ENCODE data around the gene PPP1R14B. TPM values are rescaled to one million over a fixed set of nuclear protein-coding genes. Genes with fewer than 3 reads are reported as not detected.

Gene PPP1R14B
- polyA plus RNA-seq, 1 donor from 2014 or later: 48.1 TPM

DNA sequence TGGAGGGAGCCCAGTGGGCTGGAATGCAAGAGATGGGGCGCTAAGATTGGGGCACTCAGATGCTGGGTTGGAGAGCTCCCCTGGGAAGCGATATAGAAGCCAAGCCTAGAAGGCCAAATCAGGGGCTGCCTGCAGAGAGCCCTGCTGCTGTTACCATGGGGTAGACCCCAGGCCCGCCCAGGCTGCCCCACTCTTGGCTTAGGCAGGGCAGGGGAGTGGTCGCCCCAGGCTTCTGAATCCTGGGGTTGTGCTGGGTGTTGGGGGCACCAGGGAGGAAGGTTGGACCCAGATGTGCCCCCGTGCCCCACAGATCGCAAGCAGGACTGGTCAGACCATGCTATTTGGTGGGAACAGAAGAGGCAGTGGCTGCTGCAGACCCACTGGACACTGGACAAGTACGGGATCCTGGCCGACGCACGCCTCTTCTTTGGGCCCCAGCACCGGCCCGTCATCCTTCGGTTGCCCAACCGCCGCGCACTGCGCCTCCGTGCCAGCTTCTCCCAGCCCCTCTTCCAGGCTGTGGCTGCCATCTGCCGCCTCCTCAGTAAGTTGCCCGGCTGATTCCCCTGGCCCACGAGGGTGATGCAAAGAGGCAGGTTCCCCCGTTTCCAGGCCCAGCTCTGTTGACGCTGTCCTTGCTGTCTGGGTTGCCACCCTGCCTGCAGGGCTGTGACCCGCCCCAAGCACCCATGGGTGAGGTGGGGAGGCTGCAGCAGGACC is 36.3 kb downstream of the PPP1R14B start:
- no peaks in the 10 kb centered on the region for H3K27me3 Mint-ChIP-seq
- H3K4me3 Mint-ChIP-seq: peak overlapping the region in 2 of 4 donors; percentile 39 to 74
- peaks cover 4% of the 10 kb centered on the region for H3K36me3 Mint-ChIP-seq
- peaks cover 12 to 30% (median 17%) of the 10 kb centered on the region in 3 donors for H3K4me1 Mint-ChIP-seq
- H3K9me3 Mint-ChIP-seq: no peaks in the 10 kb centered on the region
- peak overlapping the region in 1 of 3 donors; percentile 62 for H3K27ac Mint-ChIP-seq

- Mint-ChIP-seq H3K36me3 (peaks cover 4% of the 10 kb centered on the region), H3K4me3 (peak overlapping the region in 1 of 4 donors; percentile 74), H3K9me3 (no peaks in the 10 kb centered on the region), H3K27ac (peak overlapping the region in 1 of 3 donors; percentile 62), H3K27me3 (no peaks in the 10 kb centered on the region), H3K4me1 (peaks cover 19 to 31% (median 22%) of the 10 kb centered on the region in 3 donors)
These were observed 37.2 kb downstream of the PPP1R14B start for GRCh38 chr11:64209563-64209843.

DNA sequence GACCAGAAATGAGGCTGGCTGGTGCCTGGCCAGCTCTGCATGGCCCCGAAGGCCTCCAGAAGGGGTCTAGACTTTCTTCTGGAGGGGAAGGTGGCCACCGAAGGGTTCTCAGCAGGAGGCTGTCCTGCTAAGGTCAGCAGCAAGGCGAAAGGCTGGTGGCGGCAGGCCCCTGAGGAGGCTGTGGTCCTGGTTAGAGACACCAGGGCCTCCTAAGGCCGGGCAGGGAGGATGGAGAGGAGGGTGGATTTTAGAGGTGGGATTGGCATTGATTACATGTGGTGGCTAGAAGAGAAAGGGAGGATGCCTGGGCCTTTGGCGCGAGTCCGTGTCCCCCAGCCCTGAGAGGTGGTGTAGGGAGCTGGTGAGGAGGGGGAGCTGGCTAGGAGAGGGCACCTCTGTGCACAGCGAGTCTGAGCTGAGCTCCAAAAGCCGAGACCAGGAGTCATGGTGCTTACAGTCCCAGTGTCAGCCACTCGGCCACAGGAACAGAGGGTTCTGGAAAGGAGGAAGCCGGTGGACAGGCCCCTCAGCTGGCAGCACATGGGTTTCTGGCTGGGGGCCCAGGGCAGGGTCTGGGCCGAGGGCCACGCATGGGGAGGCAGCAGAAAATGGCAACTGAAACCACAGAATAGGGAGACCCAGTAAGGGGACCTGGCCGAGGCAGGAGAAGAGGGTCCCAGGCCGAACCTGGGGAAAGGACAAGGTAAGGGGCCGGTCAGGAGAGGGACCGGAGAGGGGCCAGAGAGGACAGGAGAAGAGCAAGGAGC is 37.8 kb downstream of the PPP1R14B start:
- Mint-ChIP-seq H3K27ac (peak overlapping the region; percentile 10 to 98 (median 79)), H3K27me3 (no peaks in the 10 kb centered on the region), H3K4me1 (peaks cover 21 to 34% (median 24%) of the 10 kb centered on the region in 3 donors), H3K9me3 (no peaks in the 10 kb centered on the region), H3K4me3 (peak overlapping the region; percentile 63 to 96 (median 78)), H3K36me3 (peaks cover 6% of the 10 kb centered on the region)

DNA sequence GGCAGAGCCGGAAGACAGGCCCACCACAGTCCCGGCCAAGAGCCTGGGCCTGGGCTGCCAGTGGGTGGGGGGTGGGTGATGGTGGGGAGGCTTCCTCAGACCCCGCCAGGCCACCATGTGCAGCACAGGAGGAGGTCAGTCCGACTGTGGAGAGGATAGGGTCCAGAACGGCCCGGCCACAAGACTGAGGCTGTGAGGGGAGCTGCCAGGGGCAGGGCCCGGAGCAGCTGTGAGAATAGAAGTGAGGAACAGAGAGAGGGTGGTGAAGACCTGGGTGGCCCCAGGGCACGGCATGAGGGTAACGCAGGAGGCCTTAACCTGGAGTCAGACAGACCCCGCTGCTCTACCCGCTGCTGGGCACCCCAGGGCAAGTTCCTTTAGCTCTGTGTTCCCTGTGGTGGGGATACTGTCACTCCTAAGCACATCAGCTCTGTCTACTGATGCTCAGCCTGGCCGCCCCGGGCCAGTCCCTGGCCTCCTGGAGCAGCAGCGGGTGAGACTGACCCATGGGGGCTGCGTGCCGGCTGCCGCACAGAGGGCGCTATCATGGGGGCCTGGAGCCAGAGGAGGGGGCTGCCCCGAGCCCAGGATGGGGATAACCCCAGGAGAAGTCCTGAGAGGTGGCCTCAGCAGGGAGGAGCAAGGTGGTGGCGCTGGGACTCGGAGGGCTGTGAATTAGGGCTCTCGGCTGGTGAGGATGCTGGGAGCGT is 38.5 kb downstream of the PPP1R14B start:
- H3K36me3 Mint-ChIP-seq: peaks cover 4% of the 10 kb centered on the region
- H3K27ac Mint-ChIP-seq: peak overlapping the region; percentile 88 to 98 (median 91)
- H3K4me3 Mint-ChIP-seq: peak overlapping the region; percentile 88 to 97 (median 94)
- no peaks in the 10 kb centered on the region for H3K9me3 Mint-ChIP-seq
- H3K27me3 Mint-ChIP-seq: no peaks in the 10 kb centered on the region
- H3K4me1 Mint-ChIP-seq: peaks cover 21 to 31% (median 26%) of the 10 kb centered on the region in 3 donors

DNA sequence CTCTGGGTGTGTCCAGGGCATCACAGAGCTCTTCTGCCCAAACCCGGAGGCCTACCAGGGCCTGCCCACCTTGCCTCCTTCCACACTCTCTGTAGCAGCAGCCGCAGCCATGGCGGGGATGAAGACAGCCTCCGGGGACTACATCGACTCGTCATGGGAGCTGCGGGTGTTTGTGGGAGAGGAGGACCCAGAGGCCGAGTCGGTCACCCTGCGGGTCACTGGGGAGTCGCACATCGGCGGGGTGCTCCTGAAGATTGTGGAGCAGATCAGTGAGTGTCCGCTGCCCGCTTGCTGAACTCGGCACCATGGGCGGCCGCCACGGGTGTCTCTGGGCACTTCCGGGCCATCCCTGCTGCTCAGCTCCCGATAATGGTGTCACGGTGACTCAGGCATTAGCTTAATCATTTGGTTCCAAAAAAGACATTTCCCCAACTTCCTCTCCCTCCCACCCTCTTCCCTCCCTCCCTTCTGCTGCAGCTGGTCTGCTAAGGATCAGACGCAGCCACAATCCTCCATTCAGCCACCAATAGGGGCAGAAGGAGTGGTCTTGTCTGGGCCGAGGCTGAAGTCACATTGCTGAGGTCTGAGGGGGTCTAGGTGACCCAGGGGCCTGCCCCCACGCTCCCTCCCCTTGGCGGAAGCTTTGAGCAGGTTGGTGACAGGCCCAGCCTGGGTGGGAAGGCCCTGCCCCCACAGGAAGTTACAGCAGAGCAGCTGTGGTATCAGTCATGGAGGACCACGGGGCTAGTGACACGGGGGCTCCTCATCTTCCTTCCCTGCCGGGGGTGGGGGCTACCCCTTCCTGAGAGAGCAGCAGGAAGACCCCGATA is 39.3 kb downstream of the PPP1R14B start:
- peak overlapping the region; percentile 88 to 98 (median 91) for H3K27ac Mint-ChIP-seq
- H3K27me3 Mint-ChIP-seq: no peaks in the 10 kb centered on the region
- peaks cover 19 to 29% (median 26%) of the 10 kb centered on the region in 3 donors for H3K4me1 Mint-ChIP-seq
- peaks cover 5% of the 10 kb centered on the region for H3K36me3 Mint-ChIP-seq
- H3K4me3 Mint-ChIP-seq: peak overlapping the region; percentile 88 to 97 (median 94)
- no peaks in the 10 kb centered on the region for H3K9me3 Mint-ChIP-seq

GRCh38 chr11:64206457-64207255 is 40.1 kb downstream of the PPP1R14B start, which contains the start of gene FERMT3:
FERMT3 (plus strand) TSS chr11:64206721; CDS start chr11:64207365, 644 bp downstream.
- H3K27ac Mint-ChIP-seq: peak within 1 kb of the TSS; percentile 88 to 98 (median 91)
- H3K27me3 Mint-ChIP-seq: no peaks in the 10 kb centered on the region
- peaks cover 5% of the 10 kb centered on the region for H3K36me3 Mint-ChIP-seq
- H3K4me3 Mint-ChIP-seq: peak within 1 kb of the TSS; percentile 88 to 97 (median 94)
- no peaks in the 10 kb centered on the region for H3K9me3 Mint-ChIP-seq
- peaks cover 13 to 23% (median 23%) of the 10 kb centered on the region in 3 donors for H3K4me1 Mint-ChIP-seq

GRCh38 chr11:64204464-64204989 is 42.2 kb downstream of the PPP1R14B start:
- Mint-ChIP-seq H3K4me3 (peak overlapping the region in 3 of 4 donors; percentile 72 to 83 (median 80)), H3K4me1 (peaks cover 13 to 23% (median 22%) of the 10 kb centered on the region in 3 donors), H3K9me3 (no peaks in the 10 kb centered on the region), H3K27ac (peak overlapping the region in 2 of 3 donors; percentile 55 to 95), H3K36me3 (peaks cover 5% of the 10 kb centered on the region), H3K27me3 (no peaks in the 10 kb centered on the region)

GRCh38 chr11:64204080-64204440 is 42.7 kb downstream of the PPP1R14B start:
- Mint-ChIP-seq H3K9me3 (no peaks in the 10 kb centered on the region), H3K27me3 (no peaks in the 10 kb centered on the region), H3K4me3 (no peak overlapping the region), H3K4me1 (peaks cover 13 to 23% (median 22%) of the 10 kb centered on the region in 3 donors), H3K36me3 (peaks cover 5% of the 10 kb centered on the region), H3K27ac (no peak overlapping the region)

DNA sequence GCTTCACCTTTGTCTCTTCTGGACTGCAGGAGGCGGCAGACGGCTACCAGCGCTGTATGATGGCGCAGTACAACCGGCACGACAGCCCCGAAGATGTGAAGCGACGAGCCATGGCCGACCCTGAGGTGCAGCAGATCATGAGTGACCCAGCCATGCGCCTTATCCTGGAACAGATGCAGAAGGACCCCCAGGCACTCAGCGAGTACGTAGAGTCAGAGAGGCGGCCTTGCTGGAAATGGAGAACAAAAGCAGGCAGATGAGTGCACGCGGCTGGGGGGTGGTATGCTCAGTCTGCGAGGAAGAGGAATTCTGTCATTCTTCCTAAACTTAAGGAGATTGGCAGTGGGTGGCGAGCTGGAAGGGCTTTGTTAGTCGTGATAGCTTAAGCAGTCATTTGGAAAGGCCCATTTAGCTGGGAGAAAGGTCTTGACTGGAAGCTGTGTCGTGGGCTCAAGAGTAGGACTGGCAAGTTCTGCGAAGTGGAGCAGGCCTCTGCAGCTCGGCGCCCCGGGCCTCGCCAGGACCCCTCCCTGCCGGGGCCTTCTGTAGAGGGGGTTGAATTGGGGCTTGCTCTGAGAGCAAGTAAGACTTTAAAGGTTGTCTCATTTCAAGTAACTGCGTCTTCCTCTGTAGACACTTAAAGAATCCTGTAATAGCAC is 43.2 kb downstream of the PPP1R14B start:
- Mint-ChIP-seq H3K4me1 (peaks cover 13 to 19% (median 17%) of the 10 kb centered on the region in 3 donors), H3K4me3 (peak overlapping the region in 2 of 4 donors; percentile 38 to 84), H3K27me3 (no peaks in the 10 kb centered on the region), H3K36me3 (peaks cover 5% of the 10 kb centered on the region), H3K27ac (no peak overlapping the region), H3K9me3 (no peaks in the 10 kb centered on the region)

DNA sequence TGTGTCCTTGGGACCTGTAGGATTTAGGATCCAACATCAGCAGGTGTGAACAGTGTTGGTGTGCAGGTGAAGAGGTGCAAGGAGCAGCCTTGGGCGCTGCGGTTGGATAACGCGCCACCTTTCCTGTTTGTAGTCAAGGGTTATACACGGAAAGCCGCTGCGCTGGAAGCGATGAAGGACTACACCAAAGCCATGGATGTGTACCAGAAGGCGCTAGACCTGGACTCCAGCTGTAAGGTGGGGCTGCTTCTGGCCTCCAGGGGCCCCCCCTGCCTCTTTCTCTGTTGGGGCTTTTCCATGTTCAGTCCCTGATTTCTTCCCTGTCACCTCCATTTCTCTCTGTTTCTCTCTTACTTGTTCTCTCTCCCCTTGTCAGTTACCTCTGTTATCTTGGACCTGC is 43.8 kb downstream of the PPP1R14B start:
- Mint-ChIP-seq H3K9me3 (no peaks in the 10 kb centered on the region), H3K36me3 (peaks cover 5% of the 10 kb centered on the region), H3K27me3 (no peaks in the 10 kb centered on the region), H3K4me3 (peak overlapping the region in 2 of 4 donors; percentile 38 to 84), H3K4me1 (peaks cover 13 to 19% (median 17%) of the 10 kb centered on the region in 3 donors), H3K27ac (peak overlapping the region in 1 of 3 donors; percentile 46)

DNA sequence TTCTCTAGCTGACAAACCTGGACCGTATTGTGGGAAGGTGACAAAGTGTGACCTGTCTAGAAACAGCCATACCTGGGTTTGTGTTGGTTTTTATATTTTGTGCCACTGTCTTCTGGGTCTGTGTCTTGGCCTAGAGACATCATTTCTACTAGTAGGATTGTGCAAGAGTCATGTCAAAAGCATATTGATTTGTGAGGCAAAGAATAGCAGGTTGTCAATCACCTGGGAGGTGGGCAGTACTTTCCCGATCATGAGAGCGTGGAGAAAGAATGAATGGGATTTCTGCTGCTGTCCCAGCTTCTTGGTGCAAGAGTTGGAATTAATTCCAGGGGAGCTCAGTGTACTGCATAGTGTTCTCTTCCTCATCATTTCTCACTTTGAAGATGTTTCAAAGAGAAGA is 45.2 kb downstream of the PPP1R14B start:
- Mint-ChIP-seq H3K4me1 (peaks cover 13 to 16% (median 15%) of the 10 kb centered on the region in 3 donors), H3K27me3 (no peaks in the 10 kb centered on the region), H3K27ac (peak overlapping the region in 1 of 3 donors; percentile 6), H3K36me3 (peaks cover 5% of the 10 kb centered on the region), H3K9me3 (no peaks in the 10 kb centered on the region), H3K4me3 (peak overlapping the region in 1 of 4 donors; percentile 3)

GRCh38 chr11:64198511-64198910 is 48.2 kb downstream of the PPP1R14B start:
- H3K4me3 Mint-ChIP-seq: no peak overlapping the region
- peaks cover 2% of the 10 kb centered on the region for H3K36me3 Mint-ChIP-seq
- no peaks in the 10 kb centered on the region for H3K9me3 Mint-ChIP-seq
- peaks cover 0 to 3% (median 0%) of the 10 kb centered on the region in 3 donors for H3K4me1 Mint-ChIP-seq
- H3K27ac Mint-ChIP-seq: no peak overlapping the region
- no peaks in the 10 kb centered on the region for H3K27me3 Mint-ChIP-seq

- Mint-ChIP-seq H3K4me3 (peak overlapping the region in 1 of 4 donors; percentile 28), H3K27me3 (no peaks in the 10 kb centered on the region), H3K27ac (no peak overlapping the region), H3K9me3 (no peaks in the 10 kb centered on the region), H3K36me3 (no peaks in the 10 kb centered on the region), H3K4me1 (peaks cover 0 to 4% (median 2%) of the 10 kb centered on the region in 3 donors)
These were observed 50.1 kb downstream of the PPP1R14B start for GRCh38 chr11:64196626-64197025.
